IPS DF 4.7 (cell line): ENCODE results near the gene CD7.

Experiments
- DNase-seq: peaks from one replicate; pipeline ENCODE4 v3.0.0-alpha.2; 2013; ENCODE audit warnings: low spot score; ENCODE audit errors: extremely low read depth

Gene CD7

DNA sequence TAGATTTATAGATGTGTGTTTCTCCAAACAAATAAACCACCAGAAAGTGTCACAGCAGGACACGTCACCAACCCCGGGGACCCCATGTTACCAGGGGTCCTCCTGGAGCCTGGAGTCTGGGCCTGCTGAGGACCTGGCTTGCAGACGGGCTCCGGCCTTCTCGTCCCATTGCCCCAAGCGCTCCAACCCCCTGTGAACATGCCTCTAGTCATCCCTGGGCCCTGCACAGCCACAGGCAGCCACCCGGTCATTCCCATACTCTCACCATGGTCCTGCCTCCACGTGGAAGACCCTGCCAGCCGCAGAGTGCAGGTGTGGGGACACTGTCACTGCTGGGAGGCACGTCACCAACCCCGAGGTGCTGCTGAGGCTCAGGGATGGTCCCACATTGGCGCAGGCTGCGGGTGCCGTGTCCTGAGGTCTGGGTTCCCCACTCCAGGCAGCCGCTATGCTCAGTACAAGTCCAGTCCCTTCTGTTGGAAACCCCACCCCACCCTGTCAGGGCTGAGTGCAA, 11.6 kb upstream of the CD7 start:
- DNase-seq = no peak

DNA sequence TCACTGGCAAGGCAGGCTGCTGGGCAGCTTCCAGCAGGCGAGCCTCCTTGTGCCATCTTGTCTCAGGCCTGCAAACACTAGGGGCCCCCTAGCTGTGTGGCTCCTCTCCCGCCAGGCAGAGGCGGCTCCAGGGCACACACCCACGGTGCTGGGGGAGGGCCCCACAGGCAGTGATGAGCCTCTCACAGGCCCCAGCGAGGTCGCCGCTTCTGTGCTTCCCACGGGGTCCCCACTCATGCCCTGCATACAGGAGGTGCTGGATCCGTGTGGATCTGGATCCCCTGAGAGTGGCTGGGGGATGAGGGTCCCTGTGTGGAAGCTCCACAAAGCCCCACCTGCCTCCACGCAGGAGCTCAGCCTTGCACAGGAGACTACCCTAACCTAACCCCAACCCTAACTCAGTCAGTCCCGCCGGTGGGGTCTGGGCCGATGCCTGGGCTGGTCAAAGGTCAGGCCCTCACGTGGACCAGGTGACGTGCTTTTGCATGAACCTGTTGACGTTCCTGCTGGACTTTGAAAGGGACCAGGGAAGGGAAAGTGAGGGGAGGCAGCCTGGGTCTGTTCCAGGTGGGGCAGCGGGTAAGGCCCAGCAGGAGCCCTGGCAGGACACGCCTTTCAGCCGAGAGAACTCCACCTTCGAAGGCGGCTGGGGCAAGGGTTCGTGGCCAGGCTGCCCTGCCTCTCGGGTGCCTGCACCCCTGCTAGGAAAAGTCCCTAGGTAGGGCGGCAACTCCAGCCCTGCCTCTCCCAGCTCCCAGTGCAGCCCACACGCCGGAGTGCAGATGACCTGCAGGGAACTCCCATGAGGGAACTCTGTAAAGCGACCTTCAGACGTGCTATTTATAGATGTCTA, 11.0 kb upstream of the CD7 start:
- no peak for DNase-seq

DNA sequence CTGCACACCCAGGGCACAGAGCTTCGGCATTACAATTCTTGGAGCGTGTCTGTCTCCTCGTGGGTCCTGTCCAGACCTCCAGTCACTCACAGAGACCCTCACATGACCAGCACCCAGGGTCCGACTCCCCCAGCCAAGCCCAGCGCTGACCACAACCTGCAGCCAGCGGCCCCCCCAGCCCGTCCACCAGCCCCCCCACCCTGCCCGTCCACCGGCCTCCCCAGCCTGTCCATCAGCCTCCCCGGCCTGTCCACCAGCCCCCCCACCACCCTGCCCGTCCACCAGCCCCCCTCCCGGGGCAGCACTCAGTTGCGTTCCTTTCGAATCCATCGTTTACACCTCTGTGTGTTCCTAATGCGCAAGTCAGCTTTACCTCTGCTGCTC, 10.3 kb upstream of the CD7 start:
- DNase-seq = no peak

DNA sequence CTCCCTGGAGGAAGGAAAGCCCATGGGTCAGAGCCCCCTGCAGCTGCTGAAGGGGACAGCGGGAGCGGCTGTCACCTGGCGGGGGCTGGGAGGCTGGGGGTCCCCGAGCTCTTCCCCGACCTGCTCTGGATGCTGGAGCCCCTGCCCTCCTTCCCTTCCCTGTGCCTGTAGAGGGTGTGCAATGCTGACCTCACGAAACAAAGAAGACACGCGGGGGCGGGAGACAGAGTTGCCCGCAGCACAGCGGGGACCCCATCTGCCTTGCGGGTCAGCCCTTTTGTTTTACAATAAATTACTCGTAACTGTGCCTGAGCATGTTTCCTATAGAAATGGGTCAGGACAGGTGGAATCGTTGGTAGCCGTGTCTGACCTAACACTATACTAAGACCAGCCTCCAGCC, 9.9 kb upstream of the CD7 start:
- no peak for DNase-seq

DNA sequence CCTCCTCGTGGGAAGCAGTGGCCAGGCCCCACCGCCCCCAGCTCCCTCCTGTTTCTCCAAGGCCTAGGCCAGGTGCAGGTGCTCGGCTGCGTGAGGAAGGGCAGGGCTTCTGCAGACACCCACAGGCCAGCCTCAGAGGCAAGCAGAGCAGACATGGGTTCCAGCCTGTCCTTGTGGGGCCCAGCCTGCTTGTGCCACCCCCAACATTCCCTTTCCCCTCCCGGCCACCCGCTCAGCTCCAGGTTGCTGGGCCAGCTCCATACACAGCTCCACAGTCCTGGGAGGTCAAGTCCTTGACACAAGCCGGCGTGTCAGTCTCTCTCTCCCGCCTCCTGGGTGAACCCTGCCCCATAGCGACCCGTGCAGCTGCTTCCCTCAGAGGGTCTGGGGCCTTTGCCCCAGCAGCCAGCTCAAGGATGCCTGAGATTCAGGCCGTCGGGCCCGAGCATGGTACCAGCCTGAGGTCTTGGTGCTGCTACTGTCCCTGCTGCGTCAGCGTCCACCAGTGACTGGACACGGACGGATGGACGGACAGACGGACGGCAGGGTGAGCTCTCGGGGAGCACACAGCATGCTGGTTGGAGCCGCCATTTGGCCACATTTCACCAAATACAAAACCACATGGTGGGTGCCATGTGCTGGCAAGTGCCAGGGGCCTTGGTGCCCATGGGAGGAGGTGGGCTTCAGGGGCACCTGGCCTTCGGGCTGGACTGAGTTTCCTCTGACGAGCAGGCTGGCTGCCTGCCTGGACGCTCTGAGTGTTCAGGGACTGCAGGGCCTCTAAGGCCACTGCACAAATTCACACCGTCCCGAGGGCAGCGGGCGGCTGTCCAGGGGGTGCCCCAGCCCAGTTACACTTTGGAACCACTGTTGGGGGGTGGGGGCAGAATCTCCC, 8.1 kb upstream of the CD7 start:
- DNase-seq = no peak

DNA sequence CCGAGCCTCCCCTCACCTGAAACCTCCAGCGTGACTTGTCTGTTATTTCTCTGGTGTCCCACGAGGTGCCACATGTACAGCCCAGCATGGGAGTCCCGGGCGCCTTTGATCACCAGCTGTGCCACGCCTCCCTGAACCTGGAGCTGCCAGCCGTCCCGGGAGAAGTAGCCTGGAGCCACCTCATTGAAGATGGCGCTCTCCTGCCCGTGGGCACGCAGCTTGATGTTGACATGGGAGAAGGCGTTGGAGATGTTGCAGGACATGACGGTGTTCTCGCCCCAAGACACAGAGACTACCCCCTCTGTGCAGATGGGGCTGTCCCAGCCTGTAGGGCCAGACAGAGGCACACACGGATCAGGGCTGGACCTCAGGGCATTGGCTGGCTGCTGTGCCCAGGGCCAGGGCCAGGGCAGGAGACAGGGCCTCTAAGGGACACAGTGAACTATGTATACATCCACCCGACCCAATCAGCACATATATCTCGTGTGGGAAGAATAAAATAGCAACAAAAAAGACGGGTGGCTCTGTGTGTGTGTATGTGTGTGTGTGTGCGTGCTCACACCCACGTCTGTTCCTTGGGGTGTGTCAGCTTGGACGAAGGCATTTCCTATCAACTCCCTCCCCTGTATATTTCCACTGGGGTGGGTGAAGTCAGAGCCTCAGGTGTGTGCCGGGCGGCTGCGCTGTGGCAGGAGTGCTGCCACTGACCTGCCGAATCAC, 7.3 kb upstream of the CD7 start:
- no peak for DNase-seq

DNA sequence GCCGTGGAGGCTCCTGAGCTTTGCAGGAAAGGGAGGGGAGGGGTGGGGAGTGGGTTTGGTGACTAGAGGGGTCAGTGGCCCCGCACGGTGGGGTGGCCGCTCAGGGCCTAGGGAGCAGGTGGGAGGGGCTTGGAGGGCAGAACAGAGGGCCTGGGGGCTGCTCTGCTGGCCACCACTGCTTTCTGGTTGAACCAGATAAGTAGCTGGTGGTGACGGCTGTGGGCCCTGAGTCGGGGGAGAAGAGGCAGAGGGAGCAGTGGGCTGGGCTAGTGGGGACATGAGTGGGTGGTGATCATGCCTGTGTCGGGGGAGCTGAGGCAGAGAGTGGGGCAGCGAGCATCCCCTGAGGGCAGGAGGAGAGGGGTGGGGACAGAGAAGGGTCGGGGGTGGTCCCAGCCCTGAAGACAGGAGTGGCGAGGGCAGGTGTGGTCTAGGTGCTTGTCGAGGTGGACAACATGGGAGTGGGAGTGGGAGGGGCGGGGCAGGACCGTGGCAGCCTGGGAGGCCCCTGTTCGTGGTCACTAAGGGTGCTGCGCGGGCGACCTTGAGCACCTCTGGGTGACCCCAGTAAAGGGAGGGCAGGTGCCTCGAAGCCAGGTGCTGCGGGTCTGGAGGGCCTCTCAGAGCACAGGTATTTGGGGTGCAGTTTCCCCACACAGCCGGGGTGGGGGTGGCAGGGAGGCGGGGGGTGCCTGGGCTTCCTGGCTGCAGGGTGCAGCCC, 6.3 kb upstream of the CD7 start:
- DNase-seq = no peak

DNA sequence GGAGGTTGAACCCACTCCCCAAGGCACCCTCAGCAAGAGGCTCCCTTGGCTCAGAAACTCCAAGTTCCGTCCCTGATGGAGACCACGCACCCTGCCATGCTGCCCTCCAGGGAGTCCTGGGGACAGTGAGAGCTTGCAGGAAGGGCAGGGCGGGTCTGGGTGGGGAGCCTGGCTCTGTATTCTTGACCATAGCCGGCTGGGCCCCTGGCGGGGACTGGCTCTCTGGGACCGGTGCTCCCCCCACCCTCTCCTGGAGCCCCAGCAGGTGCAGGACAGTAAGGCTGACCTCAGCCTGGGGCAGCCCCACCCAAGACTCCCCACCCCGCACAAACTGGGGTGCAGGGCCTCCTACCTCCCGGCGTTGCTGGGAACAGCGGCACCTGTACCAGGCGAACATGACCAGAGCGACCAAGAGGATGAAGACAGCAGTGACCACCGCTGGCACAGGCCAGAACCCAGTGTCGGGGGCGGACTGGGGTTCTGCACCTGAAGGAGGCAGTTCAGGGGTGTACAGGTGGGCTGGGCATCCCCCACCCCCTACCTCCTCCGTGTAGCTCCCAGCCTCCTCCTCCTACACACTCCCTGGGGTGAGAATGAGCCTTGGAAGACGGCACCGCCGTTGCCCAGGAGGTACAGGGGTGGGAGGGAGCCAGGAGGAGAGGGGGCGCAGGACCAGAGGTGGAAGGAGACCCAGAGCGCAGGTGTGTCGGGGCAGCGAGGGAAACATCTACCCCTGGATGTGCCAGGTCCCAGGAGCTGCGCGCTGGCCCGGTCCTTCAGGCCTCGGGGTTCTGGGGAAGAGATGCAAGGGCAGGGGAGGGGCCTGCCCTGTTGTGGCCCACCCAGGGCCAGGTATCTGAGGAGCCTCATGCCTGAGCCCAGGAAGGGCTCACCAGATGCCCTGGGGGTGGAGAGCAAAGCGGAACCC, 5.4 kb upstream of the CD7 start:
- DNase-seq = no peak

DNA sequence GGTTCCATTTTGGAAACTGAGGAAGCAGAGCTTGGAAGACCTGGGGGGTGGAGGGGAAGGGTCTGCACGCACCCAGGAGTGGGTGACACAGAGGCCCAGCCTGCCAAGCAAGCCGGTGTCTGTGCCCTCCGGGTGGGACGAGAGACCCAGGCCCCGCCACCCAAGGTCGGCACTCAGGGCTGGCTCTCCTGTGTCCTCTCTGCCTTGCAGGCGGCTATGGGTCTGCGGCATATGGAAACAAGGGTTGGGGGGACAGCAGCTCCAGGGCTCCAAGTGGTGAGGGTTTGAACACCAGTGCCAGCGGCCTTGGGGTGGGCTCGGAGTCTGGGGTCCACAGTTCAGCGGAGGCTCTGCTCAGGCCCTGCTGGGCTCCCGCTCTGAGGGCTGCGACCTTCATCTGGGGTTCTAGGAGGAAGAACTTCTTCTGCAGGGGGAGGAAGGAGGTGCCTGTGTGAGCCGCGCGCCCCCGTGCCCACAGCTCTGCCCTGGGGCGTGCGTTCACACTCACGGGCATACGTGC, 4.6 kb upstream of the CD7 start:
- DNase-seq = no peak

DNA sequence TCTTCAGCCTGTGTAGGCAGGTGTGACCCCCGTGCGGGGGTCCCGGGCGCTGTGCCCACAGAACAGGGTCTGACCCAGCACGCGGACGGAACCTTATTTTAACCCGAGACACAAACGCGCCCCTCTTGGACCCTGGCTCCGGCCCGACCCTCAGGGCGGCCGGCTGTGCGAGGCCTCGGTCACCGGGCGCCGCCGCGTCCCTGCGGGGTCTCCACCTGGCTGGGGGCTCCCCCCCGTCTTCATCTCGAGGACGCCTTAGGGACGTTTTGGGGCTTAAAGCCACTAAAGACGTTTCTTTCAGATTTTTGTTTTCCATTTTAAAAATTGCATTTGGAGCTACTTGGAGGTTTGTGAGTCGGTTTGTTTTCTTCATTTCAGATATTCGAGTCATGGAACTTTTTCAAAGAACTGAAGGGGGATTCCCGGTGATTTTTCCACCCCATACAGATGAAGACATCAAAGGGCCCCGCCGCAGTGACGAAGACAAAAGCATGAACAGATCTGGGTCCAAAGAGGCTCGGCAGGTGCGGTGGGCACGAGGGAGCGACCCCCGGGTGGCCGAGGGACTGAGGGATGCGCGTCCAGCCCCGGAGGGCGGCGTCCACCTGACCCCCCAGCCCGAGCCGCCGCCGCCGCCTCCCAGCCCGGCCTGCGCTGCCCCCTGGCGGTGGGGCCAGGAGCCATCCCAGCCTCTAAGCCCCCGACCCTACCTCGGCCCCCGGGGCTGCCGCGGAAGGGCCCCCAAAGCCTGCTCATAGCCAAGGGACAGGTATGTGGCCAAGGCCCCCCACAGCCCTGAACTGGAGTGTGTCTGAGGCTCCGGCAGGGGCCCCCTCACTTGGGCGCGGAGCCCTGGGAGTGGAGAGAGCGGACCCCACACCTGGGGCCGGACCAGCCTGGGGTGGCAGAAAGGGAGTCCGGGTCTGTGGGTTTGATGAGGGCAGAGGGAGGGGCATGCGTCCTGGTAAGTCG, 3.8 kb upstream of the CD7 start:
- no peak for DNase-seq

DNA sequence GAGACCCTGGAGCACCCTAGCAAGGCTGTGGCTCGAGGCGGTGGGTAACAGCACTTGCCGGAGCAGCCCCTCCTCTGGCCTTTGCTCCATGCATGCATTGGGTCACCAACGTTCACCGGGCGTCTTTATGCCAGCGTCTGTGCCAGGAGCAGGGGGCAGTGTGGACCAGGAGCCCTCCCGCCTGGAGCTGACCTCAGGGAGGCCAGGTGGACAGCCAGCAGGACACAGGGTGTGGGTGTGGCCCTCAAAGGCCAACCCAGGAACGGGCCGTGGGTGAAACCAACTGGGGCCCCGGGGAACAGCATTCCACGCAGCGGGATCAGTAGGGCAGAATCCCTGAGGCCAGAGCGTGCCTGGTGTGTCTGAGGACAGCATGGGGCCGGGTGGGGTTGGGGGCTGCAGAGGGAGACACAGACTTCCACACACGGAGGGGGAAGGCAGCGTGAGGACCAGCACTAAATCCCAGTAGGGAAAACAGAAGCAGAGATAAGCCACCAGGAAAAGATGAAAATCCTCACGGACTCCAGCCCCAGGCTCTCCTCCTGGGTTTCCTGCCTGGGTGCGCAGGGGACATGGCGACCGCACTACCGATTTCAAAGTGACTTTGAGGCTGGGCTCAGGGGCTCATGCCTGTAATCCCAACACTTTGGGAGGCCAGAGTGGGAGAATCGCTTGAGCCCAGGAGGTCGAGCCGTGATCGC, 2.9 kb upstream of the CD7 start:
- DNase-seq = no peak

DNA sequence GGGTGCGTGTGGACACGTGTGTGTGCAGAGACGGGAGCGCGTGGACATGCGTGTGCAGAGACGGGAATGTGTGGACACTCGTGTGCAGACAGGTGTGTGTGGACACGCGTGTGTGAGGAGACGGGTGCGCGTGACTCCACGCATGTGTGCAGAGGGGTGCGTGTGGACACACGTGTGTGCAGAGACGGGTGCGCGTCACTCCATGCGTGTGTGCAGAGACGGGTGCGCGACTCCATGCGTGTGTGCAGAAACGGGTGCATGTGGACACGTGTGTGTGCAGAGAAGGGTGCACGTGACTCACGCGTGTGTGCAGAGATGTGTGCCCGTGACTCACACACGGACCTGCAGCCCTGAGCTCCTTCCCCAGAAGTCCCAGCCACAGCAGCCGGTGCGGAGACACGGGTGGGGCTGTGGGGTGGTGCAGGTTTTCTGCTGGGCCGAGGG, 2.2 kb upstream of the CD7 start:
- DNase-seq = no peak

DNA sequence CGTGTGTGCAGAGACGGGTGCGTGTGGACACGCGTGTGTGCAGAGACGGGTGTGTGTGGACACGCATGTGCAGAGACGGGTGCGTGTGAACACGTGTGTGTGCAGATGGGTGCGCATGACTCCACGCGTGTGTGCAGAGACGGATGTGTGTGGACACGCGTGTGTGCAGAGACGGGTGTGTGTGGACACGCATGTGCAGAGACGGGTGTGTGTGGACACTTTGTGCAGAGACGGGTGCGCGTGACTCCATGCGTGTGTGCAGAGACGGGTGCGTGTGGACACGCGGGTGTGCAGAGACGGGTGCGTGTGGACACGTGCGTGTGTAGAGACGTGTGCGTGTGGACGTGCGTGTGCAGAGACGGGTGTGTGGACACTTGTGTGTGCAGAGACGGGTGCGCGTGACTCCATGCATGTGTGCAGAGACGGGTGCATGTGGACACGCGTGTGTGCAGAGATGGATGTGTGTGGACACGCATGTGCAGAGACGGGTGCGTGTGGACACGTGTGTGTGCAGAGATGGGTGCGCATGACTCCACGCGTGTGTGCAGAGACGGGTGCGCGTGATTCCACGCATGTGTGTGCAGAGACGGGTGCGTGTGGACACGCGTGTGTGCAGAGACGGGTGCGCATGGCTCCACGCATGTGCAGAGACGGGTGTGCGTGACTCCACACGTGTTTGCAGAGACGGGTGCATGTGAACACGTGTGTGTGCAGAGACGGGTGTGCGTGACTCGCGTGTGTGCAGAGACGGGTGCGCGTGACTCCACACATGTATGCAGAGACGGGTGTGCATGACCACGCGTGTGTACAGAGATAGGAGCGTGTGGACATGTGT, 1.6 kb upstream of the CD7 start:
- no peak for DNase-seq

DNA sequence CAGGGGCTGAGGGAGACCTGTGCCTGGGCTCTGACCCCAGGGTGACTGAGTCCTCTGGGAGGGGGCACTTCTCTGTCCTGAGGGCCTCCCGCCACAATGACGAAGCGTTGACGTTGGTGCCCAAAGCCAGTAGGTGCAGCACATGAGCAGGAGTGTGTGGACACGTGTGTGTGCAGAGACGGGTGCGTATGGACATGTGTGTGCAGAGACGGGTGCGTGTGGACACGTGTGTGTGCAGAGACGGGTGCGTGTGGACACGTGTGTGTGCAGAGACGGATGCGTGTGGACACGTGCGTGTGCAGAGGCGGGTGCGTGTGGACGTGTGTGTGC, 726 bp upstream of the CD7 start:
- no peak for DNase-seq

DNA sequence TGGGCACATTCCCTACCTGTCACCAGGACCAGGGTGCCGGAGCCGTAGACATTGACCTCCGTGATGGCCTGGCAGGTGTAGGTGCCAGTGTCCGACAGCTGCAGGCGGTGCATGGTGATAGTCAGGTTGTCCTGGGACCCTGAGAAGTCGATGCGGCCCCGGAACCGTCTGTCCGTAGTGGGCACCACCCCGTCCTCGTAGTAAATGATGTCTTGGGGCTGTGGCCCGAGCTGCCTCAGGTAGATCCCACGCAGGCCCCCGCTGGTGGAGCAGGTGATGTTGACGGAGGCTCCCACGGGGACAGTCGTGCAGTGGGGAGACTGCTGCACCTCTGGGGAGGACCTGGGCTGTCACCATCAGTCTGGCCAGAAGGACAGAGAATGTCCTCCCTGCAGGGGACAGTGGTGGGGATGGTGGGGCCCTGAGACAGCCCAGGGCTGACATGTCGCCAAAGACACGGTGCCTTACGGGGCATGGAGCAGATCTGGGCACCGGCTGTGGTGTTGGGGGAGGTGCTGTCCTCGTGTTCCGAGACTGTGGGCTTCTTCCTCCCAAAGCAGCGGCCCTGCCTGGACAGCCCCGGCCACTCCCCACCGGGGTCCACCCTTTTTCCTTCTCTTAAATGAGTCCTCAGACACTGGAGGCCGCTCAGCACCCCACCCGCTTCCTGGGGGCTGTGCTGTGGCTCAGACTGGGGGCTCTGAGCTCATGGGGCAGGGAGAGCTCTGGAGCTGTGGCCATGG, 586 bp downstream of the CD7 start:
- DNase-seq = no peak

DNA sequence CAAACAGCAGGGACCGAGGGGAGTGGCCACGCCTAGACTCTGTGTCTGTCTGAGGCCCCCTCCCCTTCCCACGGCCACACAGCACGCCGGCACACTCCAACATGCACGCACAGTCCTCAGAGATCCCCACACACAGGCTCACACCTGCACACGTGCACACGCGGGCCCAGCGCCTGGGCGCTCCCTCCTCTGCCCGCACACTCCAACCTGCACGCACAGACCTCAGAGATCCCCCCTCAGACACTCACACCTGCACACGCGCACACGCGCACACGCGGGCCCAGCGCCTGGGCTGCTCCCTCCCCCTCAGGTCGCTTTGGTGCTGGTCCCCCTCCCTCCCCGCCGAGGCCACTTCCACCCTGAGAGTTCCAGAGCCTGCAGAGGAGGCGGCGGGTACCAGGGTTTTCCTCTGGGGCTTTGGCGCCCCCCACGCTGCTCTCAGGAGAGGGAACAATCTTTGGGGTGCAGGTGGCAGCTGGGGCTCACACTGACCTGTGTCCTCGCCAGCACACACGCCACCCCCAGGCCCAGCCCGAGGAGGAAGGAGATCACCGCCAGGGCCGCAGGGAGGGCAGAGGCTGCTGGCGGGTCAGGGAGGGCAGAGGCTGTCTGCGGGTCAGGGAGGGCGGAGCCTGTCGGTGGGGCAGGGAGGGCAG, 1.6 kb downstream of the CD7 start:
- DNase-seq = no peak
